Mesothelial cell of epicardium (in vitro differentiated cells): ENCODE data around the gene SLC25A10. TPM values are rescaled to one million over a fixed set of nuclear protein-coding genes. Genes with fewer than 3 reads are reported as not detected.

Experiments
- DNase-seq, 2 experiments: peaks; one replicate each; pipeline ENCODE4 v3.0.0; 2021; ENCODE audit warnings: low spot score in 2 of 2; ENCODE audit not compliant: unreplicated experiment in 2 of 2
- H3K27ac Mint-ChIP-seq: 2 replicates; pipeline ENCODE4 v1.8.0; 2021; ENCODE audit warnings: mixed read lengths
- H3K27me3 Mint-ChIP-seq: 2 replicates; pipeline ENCODE4 v1.8.0; 2021; ENCODE audit warnings: low read depth, mixed read lengths
- H3K36me3 Mint-ChIP-seq: 2 replicates; pipeline ENCODE4 v1.8.0; 2021; ENCODE audit warnings: mixed read lengths
- H3K4me1 Mint-ChIP-seq: 2 replicates; pipeline ENCODE4 v1.8.0; 2021; ENCODE audit warnings: mixed read lengths
- H3K4me3 Mint-ChIP-seq: 2 replicates; pipeline ENCODE4 v1.8.0; 2021; ENCODE audit warnings: mild to moderate bottlenecking, moderate library complexity, mixed read lengths
- H3K9me3 Mint-ChIP-seq: 2 replicates; pipeline ENCODE4 v1.8.0; 2021; ENCODE audit warnings: mixed read lengths
- CTCF ChIP-seq: fragments of 200-600 bp; sonication (generic); IDR thresholded peaks from one replicate; pipeline ENCODE4 v1.5.0; 2021; ENCODE audit warnings: antibody characterized with exemption; ENCODE audit not compliant: unreplicated experiment
- total RNA-seq: library from RNA; stranded (reverse); gene quantifications from 3 replicates; pipeline ENCODE4 v1.2.1, GENCODE V29; 2021

The SLC25A10 gene
- total RNA-seq, 1 donor from 2014 or later, result 15.2 TPM

- no peak for TF ChIP-seq CTCF
- Mint-ChIP-seq H3K9me3 (no peaks in the 10 kb centered on the region), H3K27ac (no peak overlapping the region), H3K4me1 (no peaks in the 10 kb centered on the region), H3K36me3 (no peaks in the 10 kb centered on the region), H3K4me3 (no peak overlapping the region), H3K27me3 (peaks cover 7% of the 10 kb centered on the region)
- DNase-seq, result no peak
These were observed 10.4 kb downstream of the SLC25A10 start for GRCh38 chr17:81722184-81723120.

- Mint-ChIP-seq H3K4me1 (no peaks in the 10 kb centered on the region), H3K27ac (no peak overlapping the region), H3K4me3 (no peak overlapping the region), H3K27me3 (peaks cover 7% of the 10 kb centered on the region), H3K9me3 (no peaks in the 10 kb centered on the region), H3K36me3 (no peaks in the 10 kb centered on the region)
- DNase-seq, result no peak
- TF ChIP-seq CTCF, result no peak
These were observed 11.6 kb downstream of the SLC25A10 start for GRCh38 chr17:81723651-81724209.

- no peak overlapping the region for H3K27ac Mint-ChIP-seq
- H3K27me3 Mint-ChIP-seq, result peaks cover 7% of the 10 kb centered on the region
- TF ChIP-seq CTCF, result no peak
- no peaks in the 10 kb centered on the region for H3K4me1 Mint-ChIP-seq
- DNase-seq, result no peak
- no peaks in the 10 kb centered on the region for H3K9me3 Mint-ChIP-seq
- no peaks in the 10 kb centered on the region for H3K36me3 Mint-ChIP-seq
- no peak overlapping the region for H3K4me3 Mint-ChIP-seq
These were observed 13.4 kb downstream of the SLC25A10 start for GRCh38 chr17:81725439-81725838.

- Mint-ChIP-seq H3K27me3 (peaks cover 7% of the 10 kb centered on the region), H3K4me3 (no peak overlapping the region), H3K36me3 (no peaks in the 10 kb centered on the region), H3K4me1 (peaks cover 3% of the 10 kb centered on the region), H3K9me3 (no peaks in the 10 kb centered on the region), H3K27ac (no peak overlapping the region)
- TF ChIP-seq CTCF, result no peak
- DNase-seq, result no peak
These were observed 13.9 kb downstream of the SLC25A10 start for GRCh38 chr17:81726004-81726403.

- Mint-ChIP-seq H3K4me1 (peaks cover 16% of the 10 kb centered on the region), H3K27me3 (peaks cover 7% of the 10 kb centered on the region), H3K9me3 (no peaks in the 10 kb centered on the region), H3K36me3 (no peaks in the 10 kb centered on the region), H3K4me3 (no peak overlapping the region), H3K27ac (no peak overlapping the region)
- DNase-seq, result no peak
- no peak for TF ChIP-seq CTCF
These were observed 15.4 kb downstream of the SLC25A10 start for GRCh38 chr17:81727324-81728031.
